GM12878 (cell line): ENCODE data around the gene TSR1.

Experiments
- BHLHE40 ChIP-seq, 2 experiments: fragments of 450-650 bp in 1 of 2; IDR thresholded peaks; 2 replicates each; pipeline ENCODE4 v1.6.1; 2011 to 2017; ENCODE audit warnings: low read depth in 2 of 2, borderline replicate concordance in 1 of 2, improper control_type of control experiment in 1 of 2, low read length in 1 of 2, mild to moderate bottlenecking in 1 of 2
- CHD1 ChIP-seq: IDR thresholded peaks from 2 replicates; pipeline ENCODE4 v1.6.1; 2012; ENCODE audit warnings: low read depth, low read length, improper control_type of control experiment
- EZH2 ChIP-seq: IDR thresholded peaks from 2 replicates; pipeline ENCODE4 v1.6.1; 2012; ENCODE audit warnings: low read depth, mild to moderate bottlenecking, control low read depth, inconsistent platforms, low read length, borderline replicate concordance; ENCODE audit not compliant: control insufficient read depth
- NRF1 ChIP-seq: conservative IDR thresholded peaks from 2 replicates; pipeline ENCODE4 v1.6.1; 2011; ENCODE audit warnings: mild to moderate bottlenecking, low read depth, low read length, improper control_type of control experiment
- POLR2AphosphoS5 ChIP-seq: IDR thresholded peaks from 2 replicates; pipeline ENCODE4 v1.6.1; 2011; ENCODE audit warnings: mild to moderate bottlenecking, low read length, inconsistent platforms
- RAD21 ChIP-seq: IDR thresholded peaks from 2 replicates; pipeline ENCODE4 v1.6.1; 2011; ENCODE audit warnings: mild to moderate bottlenecking, low read depth, low read length, moderate library complexity; ENCODE audit not compliant: insufficient read depth
- RCOR1 ChIP-seq: conservative IDR thresholded peaks from 2 replicates; pipeline ENCODE4 v1.6.1; 2012; ENCODE audit warnings: low read depth, low read length, improper control_type of control experiment
- SMARCA5 ChIP-seq: fragments of 450-650 bp; IDR thresholded peaks from 2 replicates; pipeline ENCODE4 v1.6.1; 2017; ENCODE audit warnings: mild to moderate bottlenecking
- STAT1 ChIP-seq: fragments of 450-650 bp; conservative IDR thresholded peaks from 2 replicates; pipeline ENCODE4 v1.6.1; 2014; ENCODE audit warnings: antibody characterized with exemption, mild to moderate bottlenecking
- TAF1 ChIP-seq: IDR thresholded peaks from 2 replicates; pipeline ENCODE4 v1.6.1; 2011; ENCODE audit warnings: mild to moderate bottlenecking, low read depth, low read length, borderline replicate concordance
- TF ChIP-seq, protein P1 (sequence below), 3 experiments: IDR thresholded peaks in 2 of 3; conservative IDR thresholded peaks in 1 of 3; 2 replicates each; pipeline ENCODE4 v1.5.1; 2011; ENCODE audit warnings: low read depth in 3 of 3, low read length in 3 of 3, mild to moderate bottlenecking in 3 of 3, control low read depth in 2 of 3, moderate library complexity in 2 of 3, inconsistent platforms in 1 of 3, mixed read lengths in 1 of 3; ENCODE audit not compliant: control insufficient read depth in 2 of 3, insufficient read depth in 1 of 3; ENCODE audit errors: extremely low read depth in 1 of 3
- TF ChIP-seq, protein P2 (sequence below): IDR thresholded peaks from 2 replicates; pipeline ENCODE4 v1.6.1; 2012; ENCODE audit warnings: low read depth, low read length, improper control_type of control experiment

DNA sequence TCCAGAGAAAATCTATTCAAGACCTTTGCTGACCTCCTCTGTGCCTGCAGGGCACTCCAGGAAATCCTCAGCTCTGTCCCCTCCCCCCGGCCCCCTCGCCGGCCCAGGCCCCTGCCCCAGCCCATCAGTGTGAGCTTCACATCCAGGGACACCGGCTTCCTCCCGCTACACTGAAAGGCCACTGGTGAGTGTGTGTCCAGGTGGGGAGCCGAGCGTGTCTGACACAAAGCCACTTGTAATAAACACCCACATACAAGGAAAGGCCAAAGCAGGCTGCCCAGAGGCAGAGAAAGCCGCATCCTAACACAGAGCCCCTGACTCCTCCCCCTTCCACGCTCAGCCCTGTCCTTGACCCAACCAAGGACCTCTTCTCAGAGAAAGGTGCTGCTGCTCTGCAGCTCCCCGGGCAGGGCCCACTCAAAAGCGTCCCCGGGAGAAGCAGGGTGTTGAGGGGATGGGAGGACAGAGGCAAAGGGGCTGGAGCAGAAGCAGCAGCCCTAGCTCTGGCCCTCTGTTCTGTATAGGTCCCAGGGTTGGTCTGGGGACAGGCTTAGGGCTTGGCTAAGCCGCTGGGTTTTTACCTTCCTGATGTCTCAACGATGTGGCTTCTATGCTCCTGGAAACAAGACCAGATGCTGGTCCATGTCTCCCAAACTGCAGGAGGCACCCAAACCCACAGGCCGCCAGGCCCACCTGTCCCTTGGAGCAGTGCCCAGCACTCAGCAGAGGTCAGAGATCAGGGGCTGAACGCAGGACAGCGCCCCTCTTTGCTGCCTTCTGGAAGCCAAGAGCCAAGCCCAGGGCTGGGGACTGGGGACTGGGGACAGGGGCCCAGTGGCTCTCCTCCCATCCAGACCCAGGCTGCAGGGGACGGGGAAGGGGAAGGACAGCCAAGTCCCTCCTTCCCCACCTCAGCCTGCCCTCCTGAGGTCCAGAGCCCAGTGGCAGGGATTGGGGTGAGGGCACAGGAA is 49.3 kb upstream of the TSR1 start:
- TF ChIP-seq SMARCA5 (no peak), STAT1 (no peak), CHD1 (no peak), RCOR1 (no peak), NRF1 (no peak), BHLHE40 (IDR thresholded peaks at IDR 0.05; ENCODE audit: borderline replicate concordance in 1 of 2, low read depth in 2 of 2, low read length in 1 of 2) (no peak), EZH2 (no peak), TAF1 (no peak), RAD21 (no peak), POLR2AphosphoS5 (no peak)
- TF ChIP-seq, protein P1, sequence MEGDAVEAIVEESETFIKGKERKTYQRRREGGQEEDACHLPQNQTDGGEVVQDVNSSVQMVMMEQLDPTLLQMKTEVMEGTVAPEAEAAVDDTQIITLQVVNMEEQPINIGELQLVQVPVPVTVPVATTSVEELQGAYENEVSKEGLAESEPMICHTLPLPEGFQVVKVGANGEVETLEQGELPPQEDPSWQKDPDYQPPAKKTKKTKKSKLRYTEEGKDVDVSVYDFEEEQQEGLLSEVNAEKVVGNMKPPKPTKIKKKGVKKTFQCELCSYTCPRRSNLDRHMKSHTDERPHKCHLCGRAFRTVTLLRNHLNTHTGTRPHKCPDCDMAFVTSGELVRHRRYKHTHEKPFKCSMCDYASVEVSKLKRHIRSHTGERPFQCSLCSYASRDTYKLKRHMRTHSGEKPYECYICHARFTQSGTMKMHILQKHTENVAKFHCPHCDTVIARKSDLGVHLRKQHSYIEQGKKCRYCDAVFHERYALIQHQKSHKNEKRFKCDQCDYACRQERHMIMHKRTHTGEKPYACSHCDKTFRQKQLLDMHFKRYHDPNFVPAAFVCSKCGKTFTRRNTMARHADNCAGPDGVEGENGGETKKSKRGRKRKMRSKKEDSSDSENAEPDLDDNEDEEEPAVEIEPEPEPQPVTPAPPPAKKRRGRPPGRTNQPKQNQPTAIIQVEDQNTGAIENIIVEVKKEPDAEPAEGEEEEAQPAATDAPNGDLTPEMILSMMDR (IDR thresholded peaks at IDR 0.05 in 2 of 3, conservative IDR thresholded peaks at IDR 0.05 in 1 of 3; ENCODE audit: control insufficient read depth in 2 of 3, extremely low read depth in 1 of 3, insufficient read depth in 1 of 3, low read depth in 3 of 3, low read length in 3 of 3): no peak
- TF ChIP-seq, protein P2, sequence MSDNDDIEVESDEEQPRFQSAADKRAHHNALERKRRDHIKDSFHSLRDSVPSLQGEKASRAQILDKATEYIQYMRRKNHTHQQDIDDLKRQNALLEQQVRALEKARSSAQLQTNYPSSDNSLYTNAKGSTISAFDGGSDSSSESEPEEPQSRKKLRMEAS: no peak
